ENCODE measurements around the gene MS4A14. TPM values are rescaled to one million over a fixed set of nuclear protein-coding genes. Genes with fewer than 3 reads are reported as not detected.

Gene MS4A14
- total and polyA plus RNA-seq, 9 of the 15 experiments (the other 6 are each of a cell fraction or from before 2014, with no cell fraction given) = not detected

GRCh38 chr11:60454212-60454611, 58.0 kb downstream of the MS4A14 start (continued):
- TF ChIP-seq ZNF584 (CRISPR knock-in tag; IDR thresholded peaks at IDR 0.05; ENCODE audit: low read depth) = no peak

- ATAC-seq (no peak), FAIRE-seq (no peak), DNase-seq (ENCODE audit: extremely low read depth in 1 of 4, low spot score in 3 of 4) (no peak)
- Histone ChIP-seq H3K36me3 (ENCODE audit: control insufficient read depth, insufficient read depth, low read length) (no peaks in the 10 kb centered on the region), H2AFZ (ENCODE audit: low read depth, low read length) (no peak within 1 kb of the TSS), H3K9me3 (replicated peaks; ENCODE audit: control insufficient read depth, insufficient read depth, low read depth, low read length) (no peaks in the 10 kb centered on the region), H3K4me3 (no peak within 1 kb of the TSS), H3K4me2 (ENCODE audit: insufficient read depth, low read length) (no peak within 1 kb of the TSS), H3K79me2 (ENCODE audit: control insufficient read depth, insufficient read depth, low read length) (no peaks in the 10 kb centered on the region), H3K9ac (ENCODE audit: insufficient read depth in 1 of 2, low read depth in 2 of 2, low read length in 2 of 2) (no peak within 1 kb of the TSS), H3K27me3 (ENCODE audit: control insufficient read depth in 2 of 2, insufficient read depth in 2 of 2, low read length in 2 of 2) (no peaks in the 10 kb centered on the region), H3K9me1 (ENCODE audit: control insufficient read depth, insufficient read depth, low read length) (no peaks in the 10 kb centered on the region), H3K27ac (ENCODE audit: extremely low read depth, low read depth, low read length) (no peak within 1 kb of the TSS), H3K4me1 (replicated peaks in 1 of 2; ENCODE audit: control insufficient read depth in 2 of 2, insufficient read depth in 2 of 2, low read length in 2 of 2) (no peaks in the 10 kb centered on the region), H4K20me1 (replicated peaks; ENCODE audit: control insufficient read depth, insufficient read depth, low read length) (no peaks in the 10 kb centered on the region)
- BruUV-seq (replicated peaks) = no TSS peak
- intact Hi-C loops (cut with micrococcal nuclease) = no loop called here
- ChIA-PET POLR2A (no interaction called here), CTCF (ENCODE audit: low intra/inter-chr PET ratio) (no interaction called here)
- WGBS (ENCODE audit: insufficient coverage, low coverage, missing lambda C conversion rate) = 0% methylated on average over 4 of the region's 4 CpGs
- in situ Hi-C loops (cut with MboI) = no loop called here
- TF ChIP-seq ZNF395 (CRISPR knock-in tag; IDR thresholded peaks at IDR 0.05) (no peak), PHF8 (IDR thresholded peaks at IDR 0.05; ENCODE audit: borderline replicate concordance, low read length) (no peak), ZNF699 (CRISPR knock-in tag; IDR thresholded peaks at IDR 0.05; ENCODE audit: insufficient replicate concordance) (no peak), NRF1 (conservative IDR thresholded peaks at IDR 0.05 in 1 of 2, IDR thresholded peaks at IDR 0.05 in 1 of 2) (no peak), ZNF75A (CRISPR knock-in tag; IDR thresholded peaks at IDR 0.05) (no peak), ZNF124 (CRISPR knock-in tag; IDR thresholded peaks at IDR 0.05) (no peak)
Measured at GRCh38 chr11:60455531-60456042, 59.3 kb downstream of the MS4A14 start, which contains the start of gene MS4A1. Gene MS4A1 (plus strand): TSS chr11:60455847. CDS start chr11:60462375, 6,528 bp downstream.

Measured in K562 (cell line).